ENCODE data around the gene CMTM1.
A peak's percentile ranks its signal among the peaks of the same experiment; 100 is the strongest.

The CMTM1 gene

GRCh38 chr16:66566051-66566901, at the start of gene CMTM1:
Gene CMTM1, plus strand, starts transcription at chr16:66566439. Its CDS starts 75 bp downstream, at chr16:66566514.
- ATAC-seq, result no peak
- TF ChIP-seq ESRRG (CRISPR knock-in tag; IDR thresholded peaks at IDR 0.05) (no peak), ARNTL (CRISPR knock-in tag; IDR thresholded peaks at IDR 0.05; ENCODE audit: borderline replicate concordance, low read depth) (no peak), BACH2 (CRISPR knock-in tag; IDR thresholded peaks at IDR 0.05; ENCODE audit: borderline replicate concordance) (no peak), GLIS3 (CRISPR knock-in tag; IDR thresholded peaks at IDR 0.05) (no peak), PATZ1 (CRISPR knock-in tag; IDR thresholded peaks at IDR 0.05; ENCODE audit: borderline replicate concordance) (no peak), TCF4 (CRISPR knock-in tag; IDR thresholded peaks at IDR 0.05; ENCODE audit: borderline replicate concordance) (no peak), SNAI2 (CRISPR knock-in tag; IDR thresholded peaks at IDR 0.05) (no peak), TSHZ2 (CRISPR knock-in tag; IDR thresholded peaks at IDR 0.05) (no peak), ZC3H10 (CRISPR knock-in tag; IDR thresholded peaks at IDR 0.05) (no peak), PPARA (CRISPR knock-in tag; IDR thresholded peaks at IDR 0.05; ENCODE audit: borderline replicate concordance) (no peak)

GRCh38 chr16:66516509-66516807, 49.8 kb upstream of the CMTM1 start:
- ATAC-seq, result no peak; the same call in 1 of the 3 replicates
- TF ChIP-seq GLIS3 (CRISPR knock-in tag; IDR thresholded peaks at IDR 0.05), result 0 out of 2 replicates have a peak, but pooled peaks have one; percentile 15
- TF ChIP-seq ESRRG (CRISPR knock-in tag; IDR thresholded peaks at IDR 0.05), result no peak

- TF ChIP-seq POU6F1 (CRISPR knock-in tag; IDR thresholded peaks at IDR 0.05; ENCODE audit: borderline replicate concordance, low read depth) (0 out of 2 replicates have a peak, but pooled peaks have one; percentile 9), CSRNP3 (CRISPR knock-in tag; IDR thresholded peaks at IDR 0.05) (no peak), TCF4 (CRISPR knock-in tag; IDR thresholded peaks at IDR 0.05; ENCODE audit: borderline replicate concordance) (no peak), ISL1 (CRISPR knock-in tag; IDR thresholded peaks at IDR 0.05) (no peak; the same call in 1 of the 2 replicates), SNAI2 (CRISPR knock-in tag; IDR thresholded peaks at IDR 0.05) (peak; percentile 26; the same call in 1 of the 2 replicates), ZNF565 (CRISPR knock-in tag; conservative IDR thresholded peaks at IDR 0.05; ENCODE audit: low read depth) (peak; percentile 61; the same call in 1 of the 2 replicates), ZFP3 (CRISPR knock-in tag; IDR thresholded peaks at IDR 0.05) (0 out of 2 replicates have a peak, but pooled peaks have one; percentile 51), CREB5 (CRISPR knock-in tag; IDR thresholded peaks at IDR 0.05; ENCODE audit: low read depth) (0 out of 2 replicates have a peak, but pooled peaks have one; percentile 39)
- peak; percentile 90 for ATAC-seq
These were observed 49.2 kb upstream of the CMTM1 start for GRCh38 chr16:66516808-66517585.
